Trophoblast cell (in vitro differentiated cells and primary cell): ENCODE measurements around the gene PDIA5.

Experiments used
- DNase-seq, 2 donors: peaks; one replicate each; pipeline ENCODE4 v3.0.0-alpha.2; 2016
- H2AFZ ChIP-seq: 2 replicates; pipeline ENCODE4 v1.6.1; 2013; ENCODE audit warnings: low read length, moderate library complexity, mild to moderate bottlenecking; ENCODE audit not compliant: insufficient read depth, poor library complexity
- H2AK5ac ChIP-seq: 2 replicates; pipeline ENCODE4 v1.6.1; 2013; ENCODE audit warnings: mild to moderate bottlenecking, low read length
- H2BK120ac ChIP-seq: 2 replicates; pipeline ENCODE4 v1.6.1; 2013; ENCODE audit warnings: low read length, mild to moderate bottlenecking, moderate library complexity; ENCODE audit not compliant: insufficient read depth, poor library complexity
- H2BK12ac ChIP-seq: 2 replicates; pipeline ENCODE4 v1.6.1; 2013; ENCODE audit warnings: mild to moderate bottlenecking, low read length, moderate library complexity
- H2BK5ac ChIP-seq: 2 replicates; pipeline ENCODE4 v1.6.1; 2013; ENCODE audit warnings: low read length, low read depth, moderate library complexity, mild to moderate bottlenecking; ENCODE audit not compliant: poor library complexity
- H3K14ac ChIP-seq: 2 replicates; pipeline ENCODE4 v1.6.1; 2013; ENCODE audit warnings: mild to moderate bottlenecking, low read length
- H3K18ac ChIP-seq: 2 replicates; pipeline ENCODE4 v1.6.1; 2013; ENCODE audit warnings: mild to moderate bottlenecking, low read length
- H3K23ac ChIP-seq: 2 replicates; pipeline ENCODE4 v1.6.1; 2013; ENCODE audit warnings: low read length
- H3K27ac ChIP-seq: 2 replicates; pipeline ENCODE4 v1.5.1; 2013; ENCODE audit warnings: low read depth, mild to moderate bottlenecking, inconsistent platforms, low read length, moderate library complexity
- H3K27me3 ChIP-seq: 2 replicates; pipeline ENCODE4 v1.6.1; 2013; ENCODE audit warnings: inconsistent platforms, mild to moderate bottlenecking, low read length, moderate library complexity; ENCODE audit not compliant: insufficient read depth
- H3K36me3 ChIP-seq, 2 experiments: 1 replicate in 1 of 2; 2 replicates in 1 of 2; pipeline ENCODE4 v1.6.1; 2013; ENCODE audit warnings: low read length in 2 of 2, mild to moderate bottlenecking in 2 of 2, moderate library complexity in 1 of 2; ENCODE audit not compliant: insufficient read depth in 2 of 2, control insufficient read depth in 1 of 2
- H3K4ac ChIP-seq: 2 replicates; pipeline ENCODE4 v1.6.1; 2013; ENCODE audit warnings: low read depth, mild to moderate bottlenecking, low read length, moderate library complexity
- H3K4me1 ChIP-seq, 2 experiments: 1 replicate in 1 of 2; 2 replicates in 1 of 2; pipeline ENCODE4 v1.6.1; 2013; ENCODE audit warnings: low read length in 2 of 2, mild to moderate bottlenecking in 2 of 2, moderate library complexity in 1 of 2; ENCODE audit not compliant: insufficient read depth in 2 of 2, control insufficient read depth in 1 of 2
- H3K4me2 ChIP-seq: 2 replicates; pipeline ENCODE4 v1.6.1; 2013; ENCODE audit warnings: inconsistent platforms, mild to moderate bottlenecking, low read length, moderate library complexity
- H3K4me3 ChIP-seq: 2 replicates; pipeline ENCODE4 v1.5.1; 2013; ENCODE audit warnings: mild to moderate bottlenecking, low read depth, low read length, inconsistent platforms
- H3K79me1 ChIP-seq: one replicate; pipeline ENCODE4 v1.6.1; 2013; ENCODE audit warnings: low read length
- H3K79me2 ChIP-seq: 2 replicates; pipeline ENCODE4 v1.6.1; 2013; ENCODE audit warnings: low read length, mild to moderate bottlenecking; ENCODE audit not compliant: control insufficient read depth, insufficient read depth, poor library complexity
- H3K9ac ChIP-seq: 2 replicates; pipeline ENCODE4 v1.6.1; 2013; ENCODE audit warnings: mild to moderate bottlenecking, low read length
- H3K9me3 ChIP-seq: 2 replicates; pipeline ENCODE4 v1.6.1; 2013; ENCODE audit warnings: low read depth, mild to moderate bottlenecking, control low read depth, inconsistent platforms, low read length; ENCODE audit not compliant: insufficient read depth
- H4K12ac ChIP-seq: 2 replicates; pipeline ENCODE4 v1.6.1; 2013; ENCODE audit warnings: low read depth, mild to moderate bottlenecking, low read length, moderate library complexity
- H4K8ac ChIP-seq: 2 replicates; pipeline ENCODE4 v1.6.1; 2013; ENCODE audit warnings: low read depth, mild to moderate bottlenecking, low read length, moderate library complexity
- H4K91ac ChIP-seq: one replicate; pipeline ENCODE4 v1.6.1; 2013; ENCODE audit warnings: low read depth, mild to moderate bottlenecking, low read length, moderate library complexity
- WGBS: extraction: QIAGEN DNeasy Blood & Tissue Kit; methylation state at CpG from one replicate; pipeline ENCODE4 v1.1.7; 2013; ENCODE audit warnings: missing lambda C conversion rate; ENCODE audit not compliant: insufficient read length, insufficient coverage; ENCODE audit errors: extremely low coverage; 5-methylcytosine and 5-hydroxymethylcytosine counted together

Gene PDIA5

DNA sequence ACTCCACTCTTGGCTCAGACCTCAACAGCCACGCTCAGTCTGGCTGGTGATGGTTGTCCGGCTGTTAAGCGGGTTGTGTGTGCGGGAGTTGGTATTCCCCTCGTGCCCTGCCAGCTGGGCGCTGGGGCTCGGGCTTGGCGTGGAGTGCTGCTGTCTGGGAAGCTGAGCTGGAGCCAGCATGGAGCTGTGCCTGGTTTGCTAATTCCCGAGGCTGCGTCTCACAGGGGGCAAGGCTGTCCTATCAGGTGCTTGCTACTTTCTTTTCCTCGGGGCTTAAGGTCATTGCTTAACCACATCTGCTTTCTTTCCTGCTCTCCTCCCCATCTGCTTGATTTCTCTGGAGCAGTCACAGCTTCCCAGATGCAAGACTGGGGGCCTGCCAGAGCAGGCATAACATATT lies 29.9 kb downstream of the PDIA5 start:
- H3K4ac ChIP-seq, result peak overlapping the region; percentile 55
- H2AFZ ChIP-seq, result no peak overlapping the region
- H2BK5ac ChIP-seq, result peak overlapping the region; percentile 63
- H3K4me1 ChIP-seq, result peaks cover 45 to 51% of the 10 kb centered on the region in 2 experiments
- no peak overlapping the region for H4K8ac ChIP-seq
- H2BK120ac ChIP-seq, result peak overlapping the region; percentile 22
- H3K27ac ChIP-seq, result peak overlapping the region; percentile 57
- H3K79me1 ChIP-seq, result peaks cover 39% of the 10 kb centered on the region
- no peak overlapping the region for H4K12ac ChIP-seq
- H3K9ac ChIP-seq, result no peak overlapping the region
- H4K91ac ChIP-seq, result peak overlapping the region; percentile 76
- no peak overlapping the region for H3K23ac ChIP-seq
- peak overlapping the region; percentile 8 for H3K4me2 ChIP-seq
- DNase-seq, result no peak
- H3K18ac ChIP-seq, result peak overlapping the region; percentile 82
- H3K79me2 ChIP-seq, result peaks cover 16% of the 10 kb centered on the region
- H3K4me3 ChIP-seq, result no peak overlapping the region
- no CpG with 5 or more reads among the region's 11 CpGs for WGBS
- no peaks in the 10 kb centered on the region for H3K27me3 ChIP-seq
- no peaks in the 10 kb centered on the region for H3K9me3 ChIP-seq
- no peak overlapping the region for H2AK5ac ChIP-seq
- peak overlapping the region; percentile 58 for H3K14ac ChIP-seq
- peak overlapping the region; percentile 72 for H2BK12ac ChIP-seq
- H3K36me3 ChIP-seq, result peaks cover 31 to 34% of the 10 kb centered on the region in 2 experiments

DNA sequence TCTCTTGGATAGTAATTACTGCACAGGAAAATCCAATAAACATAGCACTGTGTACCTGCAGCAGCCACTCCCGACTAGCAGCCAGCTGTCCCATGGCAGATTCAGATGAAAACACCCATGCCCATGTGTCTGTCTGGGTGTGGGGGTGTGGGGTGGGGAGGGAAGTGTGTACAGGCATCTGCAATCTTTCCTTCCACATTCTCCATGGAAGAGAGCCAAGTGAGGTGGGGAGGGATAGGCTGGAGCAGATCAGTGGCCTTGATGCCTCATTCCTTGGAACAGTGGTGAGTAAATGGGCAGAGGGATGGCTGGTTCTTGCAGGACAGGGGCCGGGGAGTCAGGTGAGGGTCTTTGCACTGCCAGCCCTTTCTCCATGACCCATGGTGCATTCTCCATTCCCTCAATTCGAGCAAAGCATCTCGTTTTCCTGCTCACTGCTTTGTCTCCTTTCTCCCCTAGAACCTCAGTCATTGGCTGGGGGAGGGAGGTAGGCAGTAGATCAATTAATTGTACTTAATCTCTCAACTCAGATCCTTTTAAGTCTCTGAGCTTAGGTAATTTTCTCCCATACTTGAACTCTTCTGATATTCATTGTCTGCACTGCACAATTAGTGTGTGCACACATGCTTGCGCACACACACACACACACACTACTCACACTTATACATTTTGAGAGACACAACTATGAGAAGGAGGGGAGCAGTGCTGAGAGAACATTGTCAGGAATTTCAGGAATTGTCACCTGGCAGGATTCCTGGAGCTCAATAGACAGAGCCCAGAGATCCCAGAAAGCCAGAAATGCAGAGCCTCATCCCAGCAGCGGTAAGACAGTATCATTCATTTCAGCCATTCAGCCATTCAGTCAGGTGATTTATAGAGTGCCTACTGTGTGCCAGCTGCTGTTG lies 31.9 kb downstream of the PDIA5 start:
- H2BK12ac ChIP-seq, result peak overlapping the region; percentile 67
- peaks cover 16% of the 10 kb centered on the region for H3K79me2 ChIP-seq
- peaks cover 54 to 63% of the 10 kb centered on the region in 2 experiments for H3K4me1 ChIP-seq
- H4K91ac ChIP-seq, result peak overlapping the region; percentile 77
- peak overlapping the region; percentile 71 for H2BK5ac ChIP-seq
- H3K9me3 ChIP-seq, result no peaks in the 10 kb centered on the region
- H3K79me1 ChIP-seq, result peaks cover 47% of the 10 kb centered on the region
- no CpG with 5 or more reads among the region's 6 CpGs for WGBS
- H4K12ac ChIP-seq, result no peak overlapping the region
- peak overlapping the region; percentile 62 for H3K14ac ChIP-seq
- H2AK5ac ChIP-seq, result peak overlapping the region; percentile 42
- peak overlapping the region; percentile 12 for H3K9ac ChIP-seq
- H2BK120ac ChIP-seq, result peak overlapping the region; percentile 65
- H2AFZ ChIP-seq, result no peak overlapping the region
- peak overlapping the region; percentile 82 for H3K27ac ChIP-seq
- H3K18ac ChIP-seq, result peak overlapping the region; percentile 63
- peak overlapping the region; percentile 14 for H3K4me2 ChIP-seq
- H3K4ac ChIP-seq, result peak overlapping the region; percentile 16
- peak; percentile 51 to 71 for DNase-seq
- H3K4me3 ChIP-seq, result no peak overlapping the region
- peaks cover 21% of the 10 kb centered on the region in 2 experiments for H3K36me3 ChIP-seq
- H4K8ac ChIP-seq, result peak overlapping the region; percentile 51
- no peak overlapping the region for H3K23ac ChIP-seq
- no peaks in the 10 kb centered on the region for H3K27me3 ChIP-seq

DNA sequence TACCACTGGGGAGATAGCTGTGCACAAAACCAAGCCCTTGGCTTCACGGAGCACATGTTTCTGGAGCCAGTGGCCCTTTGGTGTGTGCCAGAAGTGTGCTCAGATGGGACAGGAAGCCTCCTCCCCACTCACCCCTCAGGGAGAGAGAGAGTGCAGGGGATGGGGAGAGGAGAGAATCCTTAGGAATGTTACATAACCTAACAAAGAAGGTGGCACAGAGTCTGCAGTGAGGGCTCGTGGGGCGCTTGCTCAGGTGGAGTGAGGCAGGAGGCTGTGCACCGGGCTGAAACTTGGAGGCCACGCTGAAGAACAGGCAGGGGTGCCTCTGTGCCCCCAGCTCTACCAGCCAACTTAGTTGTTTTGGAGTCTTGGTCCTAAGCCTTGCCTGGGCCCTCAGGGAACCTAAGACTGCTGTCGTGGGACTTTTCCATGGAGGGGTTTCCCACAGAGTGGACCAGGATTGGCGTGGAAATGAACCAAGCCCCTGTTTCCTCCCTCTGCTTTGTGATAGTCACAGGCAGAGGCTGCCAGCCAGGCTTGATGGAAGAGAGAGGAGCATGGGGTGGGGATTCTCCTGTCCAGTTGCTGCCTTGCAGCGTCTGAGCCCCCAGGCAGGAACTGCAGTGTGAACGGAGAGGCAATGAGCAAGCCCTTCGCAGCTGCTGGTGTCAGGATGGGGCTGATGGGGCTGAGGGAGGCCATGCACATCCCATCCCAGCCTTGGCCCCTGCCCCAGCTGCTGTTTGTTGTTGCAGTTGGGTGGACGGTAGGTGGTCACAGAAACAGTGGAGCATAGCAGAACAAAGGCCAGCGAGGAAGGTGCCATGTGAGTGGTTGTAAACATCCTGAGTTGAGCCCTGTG lies 32.7 kb downstream of the PDIA5 start:
- Histone ChIP-seq H3K14ac (peak overlapping the region; percentile 1), H2BK12ac (peak overlapping the region; percentile 9), H3K4me1 (peaks cover 62 to 72% of the 10 kb centered on the region in 2 experiments), H3K9me3 (no peaks in the 10 kb centered on the region), H3K23ac (no peak overlapping the region), H2AFZ (no peak overlapping the region), H4K12ac (no peak overlapping the region), H3K9ac (peak overlapping the region; percentile 22), H3K36me3 (peaks cover 22 to 23% of the 10 kb centered on the region in 2 experiments), H3K79me2 (peaks cover 16% of the 10 kb centered on the region), H2AK5ac (peak overlapping the region; percentile 40), H4K91ac (peak overlapping the region; percentile 75), H3K27me3 (no peaks in the 10 kb centered on the region), H2BK120ac (peak overlapping the region; percentile 30), H3K27ac (peak overlapping the region; percentile 82), H3K79me1 (peaks cover 54% of the 10 kb centered on the region), H3K18ac (peak overlapping the region; percentile 44), H3K4ac (peak overlapping the region; percentile 18), H4K8ac (peak overlapping the region; percentile 33), H3K4me2 (peak overlapping the region; percentile 14), H2BK5ac (peak overlapping the region; percentile 50), H3K4me3 (no peak overlapping the region)
- WGBS, result no CpG with 5 or more reads among the region's 12 CpGs
- no peak for DNase-seq

DNA sequence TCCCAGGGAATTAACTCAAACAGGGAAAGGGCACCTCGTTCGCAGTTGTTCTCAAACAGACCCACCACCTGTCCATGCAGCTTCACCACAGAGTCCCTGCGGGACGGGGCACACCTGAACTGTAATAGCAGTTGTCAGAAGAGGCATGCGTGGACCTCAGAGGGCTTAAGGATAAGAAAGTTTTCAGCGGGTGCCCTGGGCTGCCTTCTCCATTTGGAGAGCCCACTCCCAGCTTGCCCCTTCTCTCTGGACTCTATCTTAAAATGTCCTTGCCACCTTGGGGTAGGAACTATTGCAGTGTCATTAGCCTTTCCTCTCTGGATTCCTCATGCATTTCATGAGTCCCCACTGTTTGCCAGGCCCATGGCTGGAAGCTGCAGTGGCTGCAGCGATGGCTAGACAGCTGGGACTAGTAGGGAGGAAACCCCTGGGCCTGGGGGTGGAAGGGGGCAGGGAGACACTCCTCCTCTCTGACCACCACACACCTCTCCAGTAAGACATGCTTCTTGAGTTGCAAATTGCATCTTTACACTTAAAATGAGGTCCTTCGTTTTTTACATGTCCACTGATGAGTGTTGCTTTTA lies 33.5 kb downstream of the PDIA5 start:
- peak overlapping the region; percentile 30 for H3K4ac ChIP-seq
- no CpG with 5 or more reads among the region's 8 CpGs for WGBS

More for the DNA sequence above, 33.5 kb downstream of the PDIA5 start:
- Histone ChIP-seq H3K27me3 (no peaks in the 10 kb centered on the region), H2BK120ac (peak overlapping the region; percentile 61), H2BK5ac (no peak overlapping the region), H3K18ac (peak overlapping the region; percentile 49), H3K4me2 (no peak overlapping the region), H2AFZ (no peak overlapping the region), H3K9ac (no peak overlapping the region), H3K9me3 (no peaks in the 10 kb centered on the region), H3K36me3 (peaks cover 23 to 25% of the 10 kb centered on the region in 2 experiments), H2AK5ac (peak overlapping the region; percentile 36), H3K14ac (peak overlapping the region; percentile 17), H3K27ac (peak overlapping the region; percentile 82), H3K79me1 (peaks cover 60% of the 10 kb centered on the region), H4K8ac (peak overlapping the region; percentile 27), H3K23ac (no peak overlapping the region), H4K12ac (no peak overlapping the region), H2BK12ac (peak overlapping the region; percentile 9), H3K4me1 (peaks cover 68 to 79% of the 10 kb centered on the region in 2 experiments), H3K79me2 (peaks cover 15% of the 10 kb centered on the region), H3K4me3 (no peak overlapping the region), H4K91ac (peak overlapping the region; percentile 75)
- DNase-seq, result no peak
